Measurements from ENCODE around the gene COQ8A. TPM values are rescaled to one million over a fixed set of nuclear protein-coding genes. Genes with fewer than 3 reads are reported as not detected.

Gene COQ8A
- total RNA-seq, 1 donor from 2014 or later, result 16.4 TPM

GRCh38 chr1:227010645-227011044 is 70.6 kb downstream of the COQ8A start:
- peak; percentile 50 for DNase-seq (ENCODE audit: low read depth)

GRCh38 chr1:227016990-227017389 is 76.9 kb downstream of the COQ8A start:
- DNase-seq (ENCODE audit: low read depth), result no peak

GRCh38 chr1:227032396-227032795 is 92.3 kb downstream of the COQ8A start:
- no peak for DNase-seq (ENCODE audit: low read depth)

GRCh38 chr1:227033880-227034279 is 93.8 kb downstream of the COQ8A start:
- no peak for DNase-seq (ENCODE audit: low read depth)

- DNase-seq (ENCODE audit: low read depth), result no peak
Measured at GRCh38 chr1:227035316-227035715, 95.2 kb downstream of the COQ8A start.

GRCh38 chr1:227037121-227037520 is 97.0 kb downstream of the COQ8A start:
- DNase-seq (ENCODE audit: low read depth), result no peak

Other genes starting within 250 kb of the COQ8A start
- 1.6 and 5.9 TPM in 2 replicates for gene ITPKB, start 201.0 kb upstream of the COQ8A start, total RNA-seq
- 22.2 and 26.7 TPM in 2 replicates for gene PSEN2, start 69.7 kb upstream of the COQ8A start, total RNA-seq

All from renal cortical epithelial cell (primary cell).